ENCODE data around the gene CLIC6.
"Not testable (repeated sequence)": the region's sequence is repeated elsewhere in the genome, so short reads cannot be mapped to it uniquely, and the experiment has no call there.

Gene CLIC6

GRCh38 chr21:34653522-34653921, 15.3 kb upstream of the CLIC6 start:
- FAIRE-seq: no peak

GRCh38 chr21:34661848-34662247, 6.9 kb upstream of the CLIC6 start:
- FAIRE-seq: no peak

DNA sequence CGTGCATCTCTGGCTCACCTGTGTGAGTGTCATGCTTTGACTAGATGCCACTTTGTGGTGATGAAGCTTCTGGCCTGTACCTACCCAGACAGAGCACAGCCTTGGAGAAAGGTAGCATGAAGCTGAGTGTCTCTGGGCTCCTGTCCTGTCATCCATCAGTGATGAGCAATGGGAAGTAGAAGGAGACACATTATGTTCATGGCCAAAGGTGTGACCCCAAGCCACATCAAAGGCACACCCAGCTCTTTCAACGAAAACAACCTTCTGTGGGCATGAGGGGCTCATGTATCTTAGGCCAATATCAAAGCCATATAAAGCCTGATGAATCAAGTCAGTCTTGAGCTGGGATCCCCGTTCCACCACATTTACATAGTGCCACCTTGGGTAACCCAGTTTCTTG, 1.0 kb upstream of the CLIC6 start:
- no peak for FAIRE-seq

GRCh38 chr21:34669149-34669879, 520 bp downstream of the CLIC6 start:
- no peak for FAIRE-seq

- FAIRE-seq: not testable (repeated sequence)
Observed at GRCh38 chr21:34669880-34670219, 1.1 kb downstream of the CLIC6 start.

DNA sequence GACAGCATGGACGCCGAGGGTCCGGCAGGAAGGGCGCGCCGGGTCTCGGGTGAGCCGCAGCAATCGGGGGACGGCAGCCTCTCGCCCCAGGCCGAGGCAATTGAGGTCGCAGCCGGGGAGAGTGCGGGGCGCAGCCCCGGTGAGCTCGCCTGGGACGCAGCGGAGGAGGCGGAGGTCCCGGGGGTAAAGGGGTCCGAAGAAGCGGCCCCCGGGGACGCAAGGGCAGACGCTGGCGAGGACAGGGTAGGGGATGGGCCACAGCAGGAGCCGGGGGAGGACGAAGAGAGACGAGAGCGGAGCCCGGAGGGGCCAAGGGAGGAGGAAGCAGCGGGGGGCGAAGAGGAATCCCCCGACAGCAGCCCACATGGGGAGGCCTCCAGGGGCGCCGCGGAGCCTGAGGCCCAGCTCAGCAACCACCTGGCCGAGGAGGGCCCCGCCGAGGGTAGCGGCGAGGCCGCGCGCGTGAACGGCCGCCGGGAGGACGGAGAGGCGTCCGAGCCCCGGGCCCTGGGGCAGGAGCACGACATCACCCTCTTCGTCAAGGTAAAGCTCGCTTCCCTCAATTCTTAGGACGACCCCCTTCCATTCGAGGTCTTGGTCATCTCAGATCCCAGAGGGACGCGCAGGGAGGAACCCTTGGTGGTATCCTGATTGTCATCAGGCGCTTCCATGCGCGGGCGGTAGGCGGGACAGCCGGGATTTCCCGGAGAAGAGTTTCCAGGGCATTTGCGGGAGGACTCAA, 1.6 kb downstream of the CLIC6 start:
- no peak for FAIRE-seq

DNA sequence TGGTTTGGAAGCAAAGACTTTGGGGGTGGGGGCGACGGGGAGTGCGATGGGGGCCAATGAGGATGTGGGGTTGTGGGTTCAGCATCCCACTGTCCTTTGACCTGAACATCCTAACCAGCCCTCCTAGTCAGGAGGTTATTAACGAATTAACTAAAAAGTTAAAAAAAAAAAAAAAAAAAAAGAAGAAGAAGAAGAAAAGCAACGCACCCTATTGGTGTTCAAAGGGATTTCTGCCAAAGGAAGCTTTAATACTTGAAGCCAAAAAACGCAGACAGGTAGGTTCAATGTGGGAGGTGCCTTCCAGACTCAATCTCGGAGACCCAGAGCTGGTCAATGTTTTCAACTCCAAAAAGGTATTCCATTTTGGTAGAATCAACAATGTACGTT, 2.2 kb downstream of the CLIC6 start:
- FAIRE-seq: no peak

GRCh38 chr21:34671462-34671861, 2.7 kb downstream of the CLIC6 start:
- FAIRE-seq: no peak

GRCh38 chr21:34671891-34672290, 3.1 kb downstream of the CLIC6 start:
- FAIRE-seq: no peak

DNA sequence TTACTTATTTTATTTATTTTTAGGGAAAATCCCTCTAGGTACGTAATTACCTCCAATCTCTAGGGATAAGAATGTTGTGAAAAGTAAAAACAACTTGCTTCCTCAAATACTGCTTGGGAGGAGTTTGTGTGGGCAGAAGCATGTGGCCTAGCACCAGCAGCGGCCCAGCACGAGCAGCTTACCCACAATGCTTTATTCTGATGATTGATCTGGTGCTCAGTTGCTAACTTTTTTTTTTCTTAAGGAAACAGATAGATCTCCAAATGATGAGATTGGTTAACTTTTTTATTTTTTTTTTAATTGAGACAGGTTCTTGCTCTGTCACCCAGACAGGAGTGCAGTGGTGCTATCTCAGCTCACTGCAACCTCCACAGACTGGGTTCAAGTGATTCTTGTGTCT, 4.2 kb downstream of the CLIC6 start:
- no peak for FAIRE-seq

DNA sequence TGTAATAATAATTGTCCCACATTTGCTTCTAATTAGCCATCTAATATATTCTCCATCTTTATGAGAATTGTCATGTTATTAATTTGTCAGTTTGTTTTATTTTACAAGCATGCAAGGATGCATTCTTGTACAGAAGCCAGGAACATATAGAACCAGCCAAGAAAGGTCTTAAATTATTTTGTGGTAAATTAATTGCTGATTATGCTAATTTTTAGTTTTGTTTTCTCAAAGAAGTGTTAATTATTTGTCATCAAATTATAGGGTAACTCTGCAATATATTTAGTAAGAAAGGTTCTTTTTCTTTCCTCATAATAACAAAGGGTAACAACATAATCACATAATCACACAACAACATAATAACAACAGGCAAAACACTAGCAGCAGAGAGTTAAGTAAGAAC, 5.7 kb downstream of the CLIC6 start:
- FAIRE-seq: no peak

DNA sequence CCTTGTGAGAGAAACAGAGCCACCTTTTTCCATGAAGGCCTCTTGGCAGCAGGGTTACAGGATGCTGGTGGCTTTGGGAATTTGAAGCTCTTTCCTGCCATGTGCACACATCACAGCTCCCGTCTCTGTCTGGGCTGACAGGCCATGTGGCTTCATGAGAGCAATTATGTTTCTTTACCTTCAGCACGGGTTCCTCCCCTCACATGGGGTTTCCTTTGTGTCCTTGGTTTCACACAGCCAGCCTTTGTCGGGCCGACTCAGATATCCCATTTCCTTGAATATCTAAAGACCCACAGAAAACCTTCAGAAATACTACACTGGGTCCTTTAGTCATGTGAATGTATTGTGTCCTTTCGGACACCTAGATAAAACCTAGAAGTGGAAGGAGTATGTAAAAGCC, 7.1 kb downstream of the CLIC6 start:
- FAIRE-seq: no peak

DNA sequence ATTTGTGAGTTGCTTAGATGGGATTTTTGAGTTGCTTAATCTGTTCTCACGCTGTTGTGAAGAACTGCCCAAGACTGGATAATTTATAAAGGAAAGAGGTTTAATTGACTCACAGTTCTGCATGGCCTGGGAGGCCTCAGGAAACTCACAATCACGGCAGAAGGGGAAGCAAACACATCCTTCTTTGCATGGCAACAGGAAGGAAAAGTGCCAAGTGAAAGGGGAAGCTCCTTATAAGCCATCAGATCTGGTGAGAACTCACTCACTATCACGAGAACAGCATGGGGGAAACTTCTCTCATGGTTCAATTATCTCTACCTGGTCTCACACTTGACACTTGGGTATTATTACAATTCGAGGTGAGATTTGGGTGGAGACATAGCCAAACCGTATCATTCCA, 10.3 kb downstream of the CLIC6 start:
- no peak for FAIRE-seq

DNA sequence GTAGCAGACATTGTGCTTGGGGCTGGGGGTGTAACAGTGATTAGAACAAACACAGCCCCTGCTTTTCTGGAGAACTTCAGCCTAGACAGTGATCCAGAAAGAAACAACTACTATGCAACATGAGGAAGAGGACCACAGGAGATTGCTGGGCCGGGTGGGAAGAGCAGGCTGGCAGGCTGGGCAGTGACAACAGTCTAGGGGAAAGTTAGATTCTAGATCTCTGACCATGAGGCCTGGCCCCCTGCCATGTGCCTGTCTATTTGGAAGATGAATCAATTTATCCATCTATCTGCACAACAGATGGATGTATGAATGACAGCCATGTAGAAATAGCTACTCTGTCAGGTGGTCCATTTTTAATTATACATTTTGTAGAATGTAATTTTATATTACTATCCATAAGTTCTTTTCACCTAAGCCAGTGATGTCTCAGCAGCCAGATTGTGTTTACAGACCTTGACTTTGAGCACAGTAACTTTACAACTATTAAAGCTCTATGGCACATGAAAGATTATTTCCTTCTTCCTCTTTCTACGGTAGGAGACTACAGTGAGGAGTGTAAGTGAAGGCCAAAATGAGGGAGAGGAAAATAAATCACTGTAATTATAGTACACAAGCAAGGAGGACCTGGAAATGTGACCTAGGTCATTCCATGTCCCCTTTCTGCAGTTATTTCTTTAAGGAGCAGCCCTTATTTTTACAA, 15.5 kb downstream of the CLIC6 start:
- FAIRE-seq: no peak

GRCh38 chr21:34687065-34687464, 18.3 kb downstream of the CLIC6 start:
- no peak for FAIRE-seq

- FAIRE-seq: peak; percentile 83
Observed at GRCh38 chr21:34687745-34688144, 19.0 kb downstream of the CLIC6 start.

DNA sequence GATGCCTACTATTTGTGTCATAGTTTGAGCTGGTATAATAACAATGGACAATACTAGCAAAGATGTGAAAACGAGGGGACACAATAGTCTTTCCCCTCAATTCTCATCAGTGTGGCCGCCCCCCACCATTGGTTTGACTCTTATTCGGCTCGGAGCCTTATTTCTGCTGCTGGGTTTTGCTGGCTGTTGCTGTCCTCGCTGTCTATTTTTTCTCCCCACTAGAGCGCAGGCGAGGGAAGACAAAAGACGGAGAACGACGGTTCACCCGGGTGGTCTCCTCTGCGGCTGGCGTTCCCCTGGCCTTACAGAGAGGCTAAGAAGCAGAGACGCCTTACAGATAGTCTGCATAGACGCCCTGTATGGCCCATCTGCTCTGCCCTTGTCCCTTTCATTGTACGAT, 19.4 kb downstream of the CLIC6 start:
- no peak for FAIRE-seq

GRCh38 chr21:34688715-34689114, 19.9 kb downstream of the CLIC6 start:
- no peak for FAIRE-seq

- no peak for FAIRE-seq
Observed at GRCh38 chr21:34690041-34690792, 21.4 kb downstream of the CLIC6 start.

- FAIRE-seq: no peak
Observed at GRCh38 chr21:34690793-34691175, 22.0 kb downstream of the CLIC6 start.

- no peak for FAIRE-seq
Observed at GRCh38 chr21:34691390-34692032, 22.7 kb downstream of the CLIC6 start.

- FAIRE-seq: no peak
Observed at GRCh38 chr21:34692458-34693020, 23.7 kb downstream of the CLIC6 start.
